Stimulated activated CD8-positive, alpha-beta memory T cell treated with anti-CD3 and anti-CD28 coated beads, Interleukin-2, amount 100 ng/mL, for 48 hours (primary cell): ENCODE results near the gene PITPNM2.

Experiments used
- DNase-seq, 2 donors: peaks; one replicate each; pipeline ENCODE4 v3.0.0-alpha.2; 2020; ENCODE audit warnings: low read depth in 2 of 2

PITPNM2 gene

GRCh38 chr12:123143736-123144461, 7.0 kb downstream of the PITPNM2 start:
- DNase-seq: no peak

GRCh38 chr12:123142921-123143735, 7.8 kb downstream of the PITPNM2 start:
- no peak for DNase-seq

GRCh38 chr12:123142518-123142840, 8.4 kb downstream of the PITPNM2 start:
- DNase-seq: no peak

- DNase-seq: no peak
Measured at GRCh38 chr12:123141615-123142517, 9.0 kb downstream of the PITPNM2 start.

- DNase-seq: no peak
Measured at GRCh38 chr12:123140676-123141614, 9.9 kb downstream of the PITPNM2 start.

GRCh38 chr12:123139926-123140675, 10.8 kb downstream of the PITPNM2 start:
- DNase-seq: no peak

- DNase-seq: no peak
Measured at GRCh38 chr12:123135688-123136087, 15.2 kb downstream of the PITPNM2 start.

GRCh38 chr12:123134826-123135225, 16.1 kb downstream of the PITPNM2 start:
- no peak for DNase-seq

GRCh38 chr12:123134271-123134671, 16.6 kb downstream of the PITPNM2 start:
- no peak for DNase-seq

GRCh38 chr12:123133701-123134100, 17.2 kb downstream of the PITPNM2 start:
- DNase-seq: no peak

- no peak for DNase-seq
Measured at GRCh38 chr12:123132951-123133619, 17.8 kb downstream of the PITPNM2 start.

- DNase-seq: no peak
Measured at GRCh38 chr12:123131879-123132402, 18.9 kb downstream of the PITPNM2 start.

GRCh38 chr12:123131291-123131832, 19.5 kb downstream of the PITPNM2 start:
- DNase-seq: no peak

- DNase-seq: no peak
Measured at GRCh38 chr12:123129621-123130020, 21.3 kb downstream of the PITPNM2 start.

- DNase-seq: no peak
Measured at GRCh38 chr12:123127182-123127495, 23.8 kb downstream of the PITPNM2 start.

GRCh38 chr12:123126294-123127181, 24.4 kb downstream of the PITPNM2 start:
- DNase-seq: no peak

- DNase-seq: no peak
Measured at GRCh38 chr12:123122626-123123025, 28.3 kb downstream of the PITPNM2 start.

GRCh38 chr12:123121670-123122069, 29.2 kb downstream of the PITPNM2 start:
- no peak for DNase-seq
